Stomach smooth muscle (tissue), 2 donors: ENCODE data around the gene FOCAD.

ENCODE experiments used
- H3K27ac ChIP-seq: one replicate; pipeline ENCODE4 v1.7.0; 2013; ENCODE audit warnings: mild to moderate bottlenecking, low read length, inconsistent platforms
- H3K27me3 ChIP-seq, 2 donors: one replicate each; pipeline ENCODE4 v1.7.0; 2013; ENCODE audit warnings: low read length in 2 of 2; ENCODE audit not compliant: insufficient read depth in 2 of 2, control insufficient read depth in 1 of 2
- H3K36me3 ChIP-seq, 2 donors: one replicate each; pipeline ENCODE4 v1.7.0; 2013; ENCODE audit warnings: low read length in 2 of 2; ENCODE audit not compliant: control insufficient read depth in 2 of 2, insufficient read depth in 2 of 2
- H3K4me1 ChIP-seq: one replicate; pipeline ENCODE4 v1.7.0; 2013; ENCODE audit warnings: low read length; ENCODE audit not compliant: control insufficient read depth, insufficient read depth
- H3K4me3 ChIP-seq, 2 donors: one replicate each; pipeline ENCODE4 v1.7.0; 2013; ENCODE audit warnings: low read length in 2 of 2
- H3K9ac ChIP-seq, 2 donors: one replicate each; pipeline ENCODE4 v1.7.0; 2013; ENCODE audit warnings: low read length in 2 of 2, mild to moderate bottlenecking in 1 of 2
- H3K9me3 ChIP-seq, 2 donors: one replicate each; pipeline ENCODE4 v1.7.0; 2013; ENCODE audit warnings: low read length in 2 of 2; ENCODE audit not compliant: control insufficient read depth in 2 of 2
- donor health status: healthy.
- donor health status: Pancreatic carcinoma.

The FOCAD gene

DNA sequence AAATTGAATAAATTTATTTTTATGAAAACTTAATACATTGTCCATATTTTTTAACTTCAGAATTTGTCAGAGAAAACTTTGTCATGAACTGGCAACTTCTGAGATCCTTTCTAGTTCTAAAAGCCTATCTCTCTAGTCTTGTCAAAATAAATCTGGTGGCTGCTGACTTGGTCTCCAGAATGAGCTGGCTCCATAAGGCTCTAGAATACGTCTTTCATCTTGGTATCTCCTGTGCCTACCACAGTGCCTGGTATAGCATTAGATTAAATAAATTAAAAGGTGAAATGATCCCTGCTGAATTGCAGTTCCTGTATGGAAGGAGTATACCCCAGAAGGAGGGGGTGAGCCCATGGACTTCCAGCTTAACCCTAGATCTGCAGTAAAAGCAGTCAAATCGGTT, 2.6 kb upstream of the FOCAD start:
- H3K9ac ChIP-seq, result no peak overlapping the region
- no peak overlapping the region for H3K4me3 ChIP-seq
- no peaks in the 10 kb centered on the region for H3K27me3 ChIP-seq
- no peaks in the 10 kb centered on the region for H3K4me1 ChIP-seq
- no peaks in the 10 kb centered on the region for H3K9me3 ChIP-seq
- H3K36me3 ChIP-seq, result no peaks in the 10 kb centered on the region
- H3K27ac ChIP-seq, result no peak overlapping the region

DNA sequence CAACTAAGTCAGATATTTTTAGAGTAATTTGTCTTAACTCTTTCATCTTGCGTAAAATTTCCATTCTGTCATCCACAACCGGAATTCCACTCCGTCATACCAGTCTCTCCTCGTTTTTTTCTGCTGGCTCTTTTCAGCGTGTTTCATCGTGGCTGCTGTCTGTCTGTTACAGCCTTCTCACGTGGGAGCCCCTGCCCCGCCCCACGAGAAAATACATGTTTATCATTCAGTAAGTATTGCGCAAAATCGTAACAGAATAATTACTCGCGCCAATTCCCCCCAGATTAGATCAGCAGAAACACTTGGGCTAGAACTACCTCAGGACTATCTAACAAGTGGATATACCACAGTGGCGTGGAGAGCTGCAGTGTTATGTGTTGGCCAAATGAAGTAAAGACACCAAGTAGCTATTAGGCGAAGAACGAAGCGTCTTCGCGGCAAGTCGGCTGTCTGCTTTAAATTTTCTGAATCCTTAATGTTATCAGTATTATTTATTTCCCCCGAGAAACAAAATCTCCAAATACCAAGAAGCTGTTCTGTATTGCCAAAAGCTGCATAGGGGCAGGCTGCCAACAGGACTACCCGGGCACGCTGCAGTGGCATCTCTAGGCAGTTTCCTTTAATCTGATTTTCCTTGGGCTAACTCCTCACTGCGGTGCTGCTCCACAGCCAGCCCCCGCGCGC, 566 bp upstream of the FOCAD start:
- Histone ChIP-seq H3K4me1 (no peaks in the 10 kb centered on the region), H3K9ac (peak overlapping the region; percentile 61 to 65), H3K27me3 (no peaks in the 10 kb centered on the region), H3K9me3 (no peaks in the 10 kb centered on the region), H3K4me3 (peak overlapping the region; percentile 70 to 86), H3K27ac (peak overlapping the region; percentile 86), H3K36me3 (no peaks in the 10 kb centered on the region)

DNA sequence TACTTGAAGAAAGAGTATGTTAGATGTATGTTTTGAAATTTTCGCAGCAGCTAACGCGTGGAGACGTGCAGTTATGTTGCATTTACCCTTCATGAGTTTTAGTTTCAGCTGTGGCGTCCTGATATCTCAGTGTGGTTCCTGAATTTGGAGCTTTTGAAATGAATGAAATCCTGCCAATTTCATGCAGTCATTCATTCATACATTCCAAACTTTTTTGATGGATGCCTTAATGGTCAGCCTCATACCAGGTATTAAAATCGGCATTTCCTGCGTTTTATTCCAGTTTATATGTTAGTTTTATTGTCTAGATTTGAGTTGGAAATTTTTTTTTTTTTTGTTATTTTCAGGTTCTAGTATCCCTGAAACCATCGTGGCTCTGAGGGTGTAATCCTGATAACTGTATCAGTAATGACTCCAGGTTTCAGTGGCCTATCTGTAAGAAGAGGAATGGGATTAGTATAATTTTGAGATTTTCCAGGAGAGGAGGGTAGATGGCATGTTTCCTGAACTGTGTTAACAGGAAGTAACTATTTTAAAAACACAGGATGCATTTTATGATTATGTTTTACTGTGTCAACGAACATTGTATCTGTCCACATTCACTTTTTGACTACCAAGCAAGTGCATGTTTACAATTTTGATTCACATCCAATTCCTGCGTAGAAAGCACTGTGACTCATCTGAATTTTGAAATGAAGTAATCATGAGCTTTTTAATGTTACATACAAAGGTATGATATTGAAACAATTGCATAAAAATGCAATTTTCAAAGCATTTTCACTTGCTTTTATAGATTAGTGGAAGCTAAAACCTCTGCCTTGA, 1.0 kb downstream of the FOCAD start:
- Histone ChIP-seq H3K9ac (peak overlapping the region; percentile 70 to 80), H3K36me3 (no peaks in the 10 kb centered on the region), H3K4me3 (peak overlapping the region; percentile 83 to 86), H3K4me1 (no peaks in the 10 kb centered on the region), H3K9me3 (no peaks in the 10 kb centered on the region), H3K27me3 (no peaks in the 10 kb centered on the region), H3K27ac (peak overlapping the region; percentile 86)

DNA sequence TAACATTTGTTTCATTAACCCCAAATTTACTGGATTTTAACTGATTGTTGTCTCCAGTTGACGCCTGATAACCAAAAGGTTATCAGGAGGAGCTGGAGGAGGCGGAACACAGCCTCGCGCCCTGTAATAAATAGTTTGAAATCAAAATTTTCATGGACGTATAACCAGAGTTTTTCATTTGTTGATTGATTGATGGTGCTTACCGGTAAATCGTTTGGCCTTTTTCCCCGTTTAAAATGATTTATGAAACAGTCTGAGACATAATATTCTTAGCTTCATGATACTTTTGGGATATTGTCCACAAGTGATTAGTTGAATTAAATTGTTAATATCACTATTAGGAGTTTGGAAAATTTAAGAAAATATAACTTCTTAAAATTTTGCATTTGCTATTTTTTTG, 1.7 kb downstream of the FOCAD start:
- peak overlapping the region in 1 of 2 donors; percentile 86 for H3K4me3 ChIP-seq
- no peak overlapping the region for H3K9ac ChIP-seq
- no peaks in the 10 kb centered on the region for H3K36me3 ChIP-seq
- H3K9me3 ChIP-seq, result no peaks in the 10 kb centered on the region
- H3K4me1 ChIP-seq, result no peaks in the 10 kb centered on the region
- H3K27me3 ChIP-seq, result no peaks in the 10 kb centered on the region
- no peak overlapping the region for H3K27ac ChIP-seq

DNA sequence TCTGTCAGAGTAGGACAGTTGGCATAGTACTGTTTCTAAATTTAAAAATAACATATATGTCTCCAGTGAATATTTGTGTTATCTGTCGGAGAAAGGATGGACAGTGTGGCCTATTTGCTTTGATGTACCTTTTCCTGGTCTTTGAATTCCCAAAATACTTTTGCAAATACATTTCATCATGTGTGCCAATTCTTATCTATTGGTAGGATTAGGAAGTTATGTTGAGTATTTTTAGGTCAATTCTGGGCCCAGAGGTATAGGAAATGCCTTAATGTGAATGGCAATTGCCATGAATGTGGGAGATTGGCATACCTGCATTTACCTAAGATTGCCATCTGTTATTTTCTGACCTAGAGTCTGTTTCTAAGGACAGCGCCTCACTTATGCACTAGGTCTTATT, 5.8 kb downstream of the FOCAD start:
- no peaks in the 10 kb centered on the region for H3K27me3 ChIP-seq
- no peaks in the 10 kb centered on the region for H3K36me3 ChIP-seq
- no peaks in the 10 kb centered on the region for H3K9me3 ChIP-seq
- H3K4me1 ChIP-seq, result no peaks in the 10 kb centered on the region
- no peak overlapping the region for H3K27ac ChIP-seq
- H3K4me3 ChIP-seq, result no peak overlapping the region
- H3K9ac ChIP-seq, result no peak overlapping the region

DNA sequence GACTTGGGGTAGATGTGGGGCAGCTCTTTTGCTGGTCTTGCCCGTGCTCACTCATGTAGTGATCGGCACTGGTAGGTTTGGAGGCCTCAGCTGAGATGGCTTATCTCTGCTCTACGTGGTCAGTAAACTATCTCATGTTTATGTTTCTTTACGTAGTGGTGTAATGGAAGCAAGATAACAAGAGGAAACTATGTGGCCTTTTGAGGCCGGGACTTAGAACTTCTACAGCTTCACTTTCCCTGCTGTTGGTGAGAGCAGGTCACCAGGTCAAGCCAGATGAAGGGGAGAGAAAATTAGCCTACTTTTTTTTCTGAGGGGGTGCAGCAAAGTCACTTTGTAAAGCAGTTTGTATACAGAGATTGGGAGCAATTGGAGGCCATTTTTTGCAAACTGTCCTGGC, 8.5 kb downstream of the FOCAD start:
- Histone ChIP-seq H3K27me3 (no peaks in the 10 kb centered on the region), H3K4me3 (no peak overlapping the region), H3K27ac (no peak overlapping the region), H3K36me3 (no peaks in the 10 kb centered on the region), H3K9me3 (no peaks in the 10 kb centered on the region), H3K4me1 (no peaks in the 10 kb centered on the region), H3K9ac (no peak overlapping the region)

DNA sequence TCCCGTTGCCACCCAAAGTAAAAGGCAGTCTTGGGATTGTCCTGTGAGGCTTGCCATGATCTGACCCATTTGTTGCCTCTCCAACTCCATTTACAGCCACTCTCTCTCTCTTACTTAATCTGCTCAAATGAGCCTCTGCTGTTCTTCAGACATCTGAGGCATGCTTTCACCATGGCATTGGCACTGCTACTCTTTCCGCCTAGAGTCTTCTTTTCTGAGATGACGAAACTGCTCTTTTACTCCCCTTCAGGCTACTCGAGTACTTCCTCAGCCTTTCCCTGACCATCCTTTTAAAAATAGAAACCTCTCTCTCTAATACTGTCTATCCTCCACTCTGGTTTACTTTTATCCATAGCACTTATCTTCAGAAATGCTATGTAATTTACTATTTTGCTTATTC, 9.0 kb downstream of the FOCAD start:
- no peaks in the 10 kb centered on the region for H3K4me1 ChIP-seq
- H3K4me3 ChIP-seq, result no peak overlapping the region
- H3K36me3 ChIP-seq, result no peaks in the 10 kb centered on the region
- no peaks in the 10 kb centered on the region for H3K9me3 ChIP-seq
- no peak overlapping the region for H3K27ac ChIP-seq
- H3K27me3 ChIP-seq, result no peaks in the 10 kb centered on the region
- no peak overlapping the region for H3K9ac ChIP-seq

DNA sequence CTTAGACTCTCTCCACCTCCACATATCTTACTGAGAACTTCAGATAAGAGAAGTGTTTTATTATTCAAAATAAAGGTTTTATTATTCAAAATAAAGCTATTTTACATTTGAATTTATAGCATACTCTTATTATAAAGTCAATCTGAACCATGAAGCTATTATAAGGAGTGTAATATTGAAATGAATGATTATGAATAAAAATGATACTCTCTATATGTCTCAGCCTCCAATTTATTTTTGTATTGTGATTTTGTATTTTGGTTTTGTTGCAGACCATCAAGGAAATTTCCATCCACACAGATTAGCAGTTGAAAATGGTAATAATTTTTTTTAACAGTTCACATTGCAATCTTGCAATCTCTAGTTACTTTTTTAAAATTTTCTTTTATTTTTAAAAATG, 10.2 kb downstream of the FOCAD start:
- Histone ChIP-seq H3K27me3 (no peaks in the 10 kb centered on the region), H3K9ac (no peak overlapping the region), H3K36me3 (no peaks in the 10 kb centered on the region), H3K4me1 (no peaks in the 10 kb centered on the region), H3K27ac (no peak overlapping the region), H3K4me3 (no peak overlapping the region), H3K9me3 (no peaks in the 10 kb centered on the region)

DNA sequence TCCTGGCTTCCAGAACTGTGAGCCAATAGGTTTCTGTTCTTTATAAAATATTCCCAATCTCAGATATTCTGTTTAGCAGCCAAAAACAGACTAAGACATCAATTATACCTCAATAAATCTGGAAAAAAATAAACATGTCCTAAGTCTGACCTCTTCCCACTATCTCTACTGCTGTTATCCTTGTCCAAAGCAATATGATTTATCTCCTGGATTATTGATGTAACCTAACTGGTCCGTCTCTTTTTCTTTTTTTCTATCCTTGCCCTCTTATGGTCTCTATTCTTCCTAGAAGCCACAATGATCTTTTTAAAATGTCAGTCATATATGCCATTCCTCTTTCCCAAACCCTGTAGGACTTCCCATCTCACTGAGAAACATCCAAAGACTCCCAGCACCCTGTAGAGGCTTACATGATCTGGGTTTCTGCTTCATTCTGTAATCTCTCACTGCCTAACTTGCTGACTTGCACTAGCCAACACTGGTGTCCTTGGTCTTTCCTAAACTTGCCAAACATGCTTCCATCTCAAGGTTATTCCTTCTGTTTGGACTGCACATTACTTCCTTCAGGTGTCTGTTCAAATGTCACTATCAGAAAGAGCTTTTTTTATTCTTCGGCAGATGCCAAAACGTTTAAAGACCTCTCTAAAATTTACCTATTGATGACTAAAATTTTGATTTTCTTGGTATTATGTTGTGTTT, 13.1 kb downstream of the FOCAD start:
- no peak overlapping the region for H3K27ac ChIP-seq
- H3K9ac ChIP-seq, result no peak overlapping the region

DNA sequence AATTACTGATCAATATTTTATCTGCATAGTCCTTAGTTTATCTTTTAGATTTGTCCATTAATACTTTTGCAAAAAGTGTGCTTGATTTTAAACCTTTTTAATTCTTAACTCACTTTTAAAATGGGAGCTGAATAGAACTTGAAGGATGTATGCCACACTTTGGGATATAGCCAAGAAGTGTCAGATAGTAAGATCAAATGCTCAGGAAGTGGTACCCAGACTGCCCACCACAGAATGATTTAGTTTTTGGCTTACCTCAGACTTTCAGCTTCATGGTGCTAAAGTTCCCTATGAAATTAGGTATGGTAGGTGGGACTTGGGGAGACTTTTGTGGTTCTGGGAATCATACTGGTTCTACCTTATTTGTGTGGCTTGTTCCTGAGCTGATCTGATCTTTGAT, 14.7 kb downstream of the FOCAD start:
- peaks cover 4% of the 10 kb centered on the region for H3K4me1 ChIP-seq
- H3K9ac ChIP-seq, result no peak overlapping the region
- no peak overlapping the region for H3K27ac ChIP-seq
- no peaks in the 10 kb centered on the region for H3K27me3 ChIP-seq
- H3K4me3 ChIP-seq, result no peak overlapping the region
- H3K9me3 ChIP-seq, result no peaks in the 10 kb centered on the region
- no peaks in the 10 kb centered on the region for H3K36me3 ChIP-seq

More for the DNA sequence above, 13.1 kb downstream of the FOCAD start:
- Histone ChIP-seq H3K4me1 (peaks cover 4% of the 10 kb centered on the region), H3K27me3 (no peaks in the 10 kb centered on the region), H3K4me3 (no peak overlapping the region), H3K9me3 (no peaks in the 10 kb centered on the region), H3K36me3 (no peaks in the 10 kb centered on the region)
